Mononuclear cell (primary cell): ENCODE data around the gene ASB10. TPM values are rescaled to one million over a fixed set of nuclear protein-coding genes. Genes with fewer than 3 reads are reported as not detected.

Experiments used
- H3K27me3 ChIP-seq: 2 replicates; pipeline ENCODE4 v1.6.0; 2011; ENCODE audit warnings: low read length, control low read depth; ENCODE audit not compliant: insufficient read depth
- H3K4me1 ChIP-seq: 2 replicates; pipeline ENCODE4 v1.5.1; 2011; ENCODE audit warnings: mild to moderate bottlenecking, low read length, control low read depth; ENCODE audit not compliant: insufficient read depth
- H3K4me3 ChIP-seq: 2 replicates; pipeline ENCODE4 v1.5.1; 2011; ENCODE audit warnings: mild to moderate bottlenecking, low read length, moderate library complexity
- H3K9me3 ChIP-seq: 2 replicates; pipeline ENCODE4 v1.5.1; 2011; ENCODE audit warnings: low read depth, mild to moderate bottlenecking, control low read depth, low read length
- total RNA-seq: library from RNA; depleted of rRNA; stranded (reverse); fragments of >200 nt; gene quantifications from one replicate; pipeline ENCODE4 v1.2.3, GENCODE V29; 2012

Gene ASB10
- total RNA-seq, 1 donor: not detected

- Histone ChIP-seq H3K4me3 (no peak overlapping the region), H3K27me3 (no peaks in the 10 kb centered on the region), H3K9me3 (no peaks in the 10 kb centered on the region), H3K4me1 (peaks cover 2% of the 10 kb centered on the region)
Measured at GRCh38 chr7:151201751-151202150, 14.7 kb upstream of the ASB10 start.

GRCh38 chr7:151201344-151201743, 14.3 kb upstream of the ASB10 start:
- no peak overlapping the region for H3K4me3 ChIP-seq
- H3K27me3 ChIP-seq: no peaks in the 10 kb centered on the region
- H3K4me1 ChIP-seq: no peaks in the 10 kb centered on the region
- no peaks in the 10 kb centered on the region for H3K9me3 ChIP-seq

- H3K4me1 ChIP-seq: no peaks in the 10 kb centered on the region
- H3K9me3 ChIP-seq: no peaks in the 10 kb centered on the region
- H3K4me3 ChIP-seq: no peak overlapping the region
- no peaks in the 10 kb centered on the region for H3K27me3 ChIP-seq
Measured at GRCh38 chr7:151198945-151199848, 12.1 kb upstream of the ASB10 start.

GRCh38 chr7:151197932-151198331, 10.9 kb upstream of the ASB10 start:
- no peaks in the 10 kb centered on the region for H3K9me3 ChIP-seq
- H3K4me3 ChIP-seq: no peak overlapping the region
- H3K27me3 ChIP-seq: no peaks in the 10 kb centered on the region
- no peaks in the 10 kb centered on the region for H3K4me1 ChIP-seq

- Histone ChIP-seq H3K4me1 (no peaks in the 10 kb centered on the region), H3K27me3 (no peaks in the 10 kb centered on the region)
Measured at GRCh38 chr7:151195616-151196450, 8.8 kb upstream of the ASB10 start.

GRCh38 chr7:151194188-151194587, 7.1 kb upstream of the ASB10 start:
- H3K4me3 ChIP-seq: no peak overlapping the region
- no peaks in the 10 kb centered on the region for H3K9me3 ChIP-seq
- no peaks in the 10 kb centered on the region for H3K27me3 ChIP-seq
- no peaks in the 10 kb centered on the region for H3K4me1 ChIP-seq

More at GRCh38 chr7:151195616-151196450, 8.8 kb upstream of the ASB10 start:
- no peaks in the 10 kb centered on the region for H3K9me3 ChIP-seq
- H3K4me3 ChIP-seq: no peak overlapping the region

GRCh38 chr7:151193203-151193978, 6.3 kb upstream of the ASB10 start:
- Histone ChIP-seq H3K4me3 (no peak overlapping the region), H3K9me3 (no peaks in the 10 kb centered on the region)

GRCh38 chr7:151192002-151192539, 5.0 kb upstream of the ASB10 start:
- Histone ChIP-seq H3K9me3 (no peaks in the 10 kb centered on the region), H3K4me1 (no peaks in the 10 kb centered on the region), H3K27me3 (no peaks in the 10 kb centered on the region), H3K4me3 (no peak overlapping the region)

More at GRCh38 chr7:151193203-151193978, 6.3 kb upstream of the ASB10 start:
- Histone ChIP-seq H3K27me3 (no peaks in the 10 kb centered on the region), H3K4me1 (no peaks in the 10 kb centered on the region)

GRCh38 chr7:151191544-151191943, 4.5 kb upstream of the ASB10 start:
- no peak overlapping the region for H3K4me3 ChIP-seq
- H3K4me1 ChIP-seq: no peaks in the 10 kb centered on the region
- H3K27me3 ChIP-seq: no peaks in the 10 kb centered on the region
- H3K9me3 ChIP-seq: no peaks in the 10 kb centered on the region

- no peak overlapping the region for H3K4me3 ChIP-seq
- no peaks in the 10 kb centered on the region for H3K4me1 ChIP-seq
- no peaks in the 10 kb centered on the region for H3K9me3 ChIP-seq
- H3K27me3 ChIP-seq: no peaks in the 10 kb centered on the region
Measured at GRCh38 chr7:151189038-151189437, 2.0 kb upstream of the ASB10 start.

GRCh38 chr7:151188252-151188542, 1.1 kb upstream of the ASB10 start:
- H3K9me3 ChIP-seq: no peaks in the 10 kb centered on the region
- H3K4me3 ChIP-seq: no peak overlapping the region
- no peaks in the 10 kb centered on the region for H3K27me3 ChIP-seq
- H3K4me1 ChIP-seq: no peaks in the 10 kb centered on the region

GRCh38 chr7:151187409-151188251, 580 bp upstream of the ASB10 start:
- Histone ChIP-seq H3K9me3 (no peaks in the 10 kb centered on the region), H3K27me3 (no peaks in the 10 kb centered on the region), H3K4me3 (no peak overlapping the region), H3K4me1 (no peaks in the 10 kb centered on the region)

- Histone ChIP-seq H3K4me3 (no peak overlapping the region), H3K27me3 (no peaks in the 10 kb centered on the region), H3K9me3 (no peaks in the 10 kb centered on the region), H3K4me1 (no peaks in the 10 kb centered on the region)
Measured at GRCh38 chr7:151185762-151186639, 1.0 kb downstream of the ASB10 start.
